Kidney (tissue), 14 donors: ENCODE results near the gene NOL3. TPM values are rescaled to one million over a fixed set of nuclear protein-coding genes. Genes with fewer than 3 reads are reported as not detected.

Experiments
- DNase-seq, 5 donors: peaks; one replicate each; pipeline ENCODE4 v3.0.0-alpha.2; 2013 to 2020
- FAIRE-seq: peaks from 2 replicates; lab custom pipeline; 2012; peaks lifted over from hg19 to GRCh38; lab: Jason Lieb, UNC
- H3K27ac ChIP-seq, 2 donors: one replicate each; pipeline ENCODE4 v1.7.0; 2013; ENCODE audit warnings: low read depth in 2 of 2, low read length in 2 of 2, inconsistent platforms in 1 of 2
- H3K27me3 ChIP-seq: one replicate; pipeline ENCODE4 v1.7.1; 2013; ENCODE audit warnings: low read length, inconsistent platforms; ENCODE audit not compliant: control insufficient read depth, insufficient read depth
- H3K36me3 ChIP-seq, 3 donors: one replicate each; pipeline versions ENCODE4 v1.7.0 to v1.7.1; 2013; ENCODE audit warnings: low read length in 3 of 3, control low read depth in 1 of 3, inconsistent platforms in 1 of 3; ENCODE audit not compliant: insufficient read depth in 3 of 3, control insufficient read depth in 2 of 3
- H3K4me1 ChIP-seq, 3 donors: one replicate each; pipeline versions ENCODE4 v1.7.0 to v1.7.1; 2013; ENCODE audit warnings: low read length in 3 of 3, inconsistent platforms in 1 of 3, low read depth in 1 of 3; ENCODE audit not compliant: control insufficient read depth in 2 of 3, insufficient read depth in 2 of 3
- H3K4me3 ChIP-seq, 3 donors: one replicate each; pipeline versions ENCODE4 v1.7.0 to v1.8.1; 2013; ENCODE audit warnings: low read length in 3 of 3, control low read depth in 1 of 3, inconsistent platforms in 1 of 3
- H3K9ac ChIP-seq, 3 donors: one replicate each; pipeline versions ENCODE4 v1.7.0 to v1.7.1; 2013; ENCODE audit warnings: low read length in 3 of 3, control low read depth in 1 of 3, inconsistent platforms in 1 of 3
- H3K9me3 ChIP-seq, 3 donors: one replicate each; pipeline versions ENCODE4 v1.7.0 to v1.7.1; 2013; ENCODE audit warnings: low read length in 3 of 3, control low read depth in 1 of 3, inconsistent platforms in 1 of 3; ENCODE audit not compliant: control insufficient read depth in 2 of 3, insufficient read depth in 1 of 3
- CTCF ChIP-seq: IDR thresholded peaks from 3 replicates; pipeline ENCODE4 v1.5.1; 2012; ENCODE audit warnings: mild to moderate bottlenecking, moderate library complexity, borderline replicate concordance; ENCODE audit not compliant: insufficient read depth; ENCODE audit errors: extremely low read depth
- intact Hi-C: fragments of 100-400 bp; cut with DNase I; formaldehyde crosslinking; loops from one replicate; pipeline ENCODE4 v1.11.1; 2022
- microRNA-seq: library from miRNA; unstranded; fragments of <30 nt; microRNA quantifications from one replicate; pipeline ENCODE4 v1.2.0, GENCODE V29; 2020
- polyA plus RNA-seq: library from polyadenylated mRNA; stranded (reverse); fragments of 350-450 nt; fragmentation: Illumina TruSeq; extraction: RNeasy Lipid Tissue Mini Kit (QIAGEN cat#74804); gene quantifications from one replicate; pipeline ENCODE4 v1.2.3, GENCODE V29; 2014; ENCODE audit warnings: low read depth, low replicate concordance; ENCODE audit not compliant: insufficient read depth
- total RNA-seq: library from RNA; stranded (reverse); fragmentation: NEBNext Ultra II Directional; extraction: Animal tissue kit (Norgen Biotek cat#: 25700); gene quantifications from one replicate; pipeline ENCODE4 v1.2.1, GENCODE V29; 2021
- donor health status: control.
- donor health status: control.
- donor health status: control.
- donor health status: control.
- donor health status: control.
- donor health status: DM: yes; HTN: yes; CAD: no.
- donor health status: Normal renal cell carcinoma (clear cell type).

Gene NOL3
- total and polyA plus RNA-seq, 2 donors from 2014 or later = 35.3 to 36.4 TPM

- intact Hi-C loops = no loop called here
- peak in 1 of 5 donors; percentile 53 for DNase-seq
These were observed 45.4 kb downstream of the NOL3 start for GRCh38 chr16:67215706-67216105.

GRCh38 chr16:67216612-67217490 is 46.5 kb downstream of the NOL3 start:
- Histone ChIP-seq H3K27me3 (no peaks in the 10 kb centered on the region), H3K27ac (peak overlapping the region in 1 of 2 donors; percentile 27), H3K9me3 (no peaks in the 10 kb centered on the region), H3K36me3 (no peaks in the 10 kb centered on the region), H3K9ac (no peak overlapping the region), H3K4me3 (no peak overlapping the region), H3K4me1 (peaks cover 0 to 4% (median 0%) of the 10 kb centered on the region in 3 donors)
- FAIRE-seq (no peak), DNase-seq (peak in 1 of 5 donors; percentile 33)
- intact Hi-C loops = no loop called here
- no peak for TF ChIP-seq CTCF

More at GRCh38 chr16:67215706-67216105, 45.4 kb downstream of the NOL3 start:
- Histone ChIP-seq H3K4me3 (no peak overlapping the region), H3K27me3 (no peaks in the 10 kb centered on the region), H3K36me3 (no peaks in the 10 kb centered on the region), H3K27ac (no peak overlapping the region), H3K9ac (no peak overlapping the region), H3K4me1 (peaks cover 0 to 4% (median 0%) of the 10 kb centered on the region in 3 donors), H3K9me3 (no peaks in the 10 kb centered on the region)
- FAIRE-seq = no peak
- TF ChIP-seq CTCF = no peak

- H3K4me1 ChIP-seq = peaks cover 0 to 20% (median 11%) of the 10 kb centered on the region in 3 donors
- H3K9me3 ChIP-seq = no peaks in the 10 kb centered on the region
- H3K9ac ChIP-seq = no peak overlapping the region
- DNase-seq (no peak), FAIRE-seq (no peak)
- peaks cover 0 to 5% (median 0%) of the 10 kb centered on the region in 3 donors for H3K36me3 ChIP-seq
- no peaks in the 10 kb centered on the region for H3K27me3 ChIP-seq
- intact Hi-C loops = no loop called here
- no peak overlapping the region for H3K27ac ChIP-seq
- no peak overlapping the region for H3K4me3 ChIP-seq
- no peak for TF ChIP-seq CTCF
These were observed 53.7 kb downstream of the NOL3 start for GRCh38 chr16:67223992-67224391.

Small RNA genes within 50 kb of the gene (microRNA-seq; reads per million reads assigned to microRNA genes)
- gene MIR328 = 184 reads per million, percentile 62 among the genes with 10 or more reads in this experiment

Other genes starting within 250 kb of the NOL3 start
- 90.9 TPM for gene RRAD, start 245.0 kb upstream of the NOL3 start, total RNA-seq
- gene RRAD, start 245.0 kb upstream of the NOL3 start, polyA plus RNA-seq = 14.3 TPM
- gene CIAO2B, start 236.1 kb upstream of the NOL3 start, total RNA-seq = 71.2 TPM
- 284 TPM for gene CIAO2B, start 236.1 kb upstream of the NOL3 start, polyA plus RNA-seq
- 72.1 TPM for gene CES2, start 235.0 kb upstream of the NOL3 start, total RNA-seq
- gene CES2, start 235.0 kb upstream of the NOL3 start, polyA plus RNA-seq = 76.9 TPM
- 2.1 TPM for gene CES3, start 209.3 kb upstream of the NOL3 start, total RNA-seq
- 7.8 TPM for gene CES3, start 209.3 kb upstream of the NOL3 start, polyA plus RNA-seq
- gene CES4A, start 181.9 kb upstream of the NOL3 start, total RNA-seq = 31.7 TPM
- 14.9 TPM for gene CES4A, start 181.9 kb upstream of the NOL3 start, polyA plus RNA-seq
- 57.3 TPM for gene CBFB, start 141.4 kb upstream of the NOL3 start, total RNA-seq
- 9.7 TPM for gene CBFB, start 141.4 kb upstream of the NOL3 start, polyA plus RNA-seq
- gene PHAF1, start 60.6 kb upstream of the NOL3 start, total RNA-seq = 16.9 TPM
- gene PHAF1, start 60.6 kb upstream of the NOL3 start, polyA plus RNA-seq = 14.3 TPM
- gene B3GNT9, start 19.5 kb upstream of the NOL3 start, total RNA-seq = 16.7 TPM
- 12.1 TPM for gene B3GNT9, start 19.5 kb upstream of the NOL3 start, polyA plus RNA-seq
- gene TRADD, start 10.6 kb upstream of the NOL3 start, total RNA-seq = 27.1 TPM
- gene TRADD, start 10.6 kb upstream of the NOL3 start, polyA plus RNA-seq = 30.2 TPM
- gene FBXL8, start 10.6 kb upstream of the NOL3 start, total RNA-seq = 19.8 TPM
- gene FBXL8, start 10.6 kb upstream of the NOL3 start, polyA plus RNA-seq = 9.5 TPM
- gene HSF4, start 5.8 kb upstream of the NOL3 start, total RNA-seq = 37.9 TPM
- gene HSF4, start 5.8 kb upstream of the NOL3 start, polyA plus RNA-seq = 26.7 TPM
- gene MATCAP1, start 13.4 kb downstream of the NOL3 start, total RNA-seq = 38.8 TPM
- 15.5 TPM for gene MATCAP1, start 13.4 kb downstream of the NOL3 start, polyA plus RNA-seq
- 7.2 TPM for gene EXOC3L1, start 19.6 kb downstream of the NOL3 start, total RNA-seq
- 9.9 TPM for gene EXOC3L1, start 19.6 kb downstream of the NOL3 start, polyA plus RNA-seq
- gene E2F4, start 21.6 kb downstream of the NOL3 start, total RNA-seq = 54.4 TPM
- gene E2F4, start 21.6 kb downstream of the NOL3 start, polyA plus RNA-seq = 39.1 TPM
- gene ELMO3, start 28.6 kb downstream of the NOL3 start, total RNA-seq = 24.2 TPM
- 33.1 TPM for gene ELMO3, start 28.6 kb downstream of the NOL3 start, polyA plus RNA-seq
- gene TMEM208, start 56.6 kb downstream of the NOL3 start, total RNA-seq = 47.1 TPM
- gene TMEM208, start 56.6 kb downstream of the NOL3 start, polyA plus RNA-seq = 145 TPM
- gene FHOD1, start 76.9 kb downstream of the NOL3 start, total RNA-seq = 30.4 TPM
- 21.0 TPM for gene FHOD1, start 76.9 kb downstream of the NOL3 start, polyA plus RNA-seq
- 1.1 TPM for gene SLC9A5, start 78.4 kb downstream of the NOL3 start, total RNA-seq
- 0.92 TPM for gene SLC9A5, start 78.4 kb downstream of the NOL3 start, polyA plus RNA-seq
- 10.1 TPM for gene PLEKHG4, start 109.0 kb downstream of the NOL3 start, total RNA-seq
- gene PLEKHG4, start 109.0 kb downstream of the NOL3 start, polyA plus RNA-seq = 2.6 TPM
- 0.31 TPM for gene KCTD19, start 156.2 kb downstream of the NOL3 start, total RNA-seq
- not detected for gene KCTD19, start 156.2 kb downstream of the NOL3 start, polyA plus RNA-seq
- 2.6 TPM for gene LRRC36, start 156.3 kb downstream of the NOL3 start, total RNA-seq
- 3.1 TPM for gene LRRC36, start 156.3 kb downstream of the NOL3 start, polyA plus RNA-seq
- gene TPPP3, start 223.0 kb downstream of the NOL3 start, total RNA-seq = 8.2 TPM
- 108 TPM for gene TPPP3, start 223.0 kb downstream of the NOL3 start, polyA plus RNA-seq
- gene ZDHHC1, start 245.9 kb downstream of the NOL3 start, total RNA-seq = 23.6 TPM
- 14.6 TPM for gene ZDHHC1, start 245.9 kb downstream of the NOL3 start, polyA plus RNA-seq